Measurements from ENCODE around the gene ELFN1. TPM values are rescaled to one million over a fixed set of nuclear protein-coding genes. Genes with fewer than 3 reads are reported as not detected.

The ELFN1 gene
- total RNA-seq, 4 donors from 2014 or later: 0.38 to 3.3 (median 0.48) TPM

GRCh38 chr7:1714583-1715330, 44.7 kb downstream of the ELFN1 start:
- 84 to 87% methylated on average over 11 of the region's 11 CpGs for WGBS, 2 donors
- Histone ChIP-seq H3K27me3 (peaks cover 0 to 23% (median 0%) of the 10 kb centered on the region in 4 donors), H3K4me3 (no peak overlapping the region), H3K27ac (no peak overlapping the region), H3K36me3 (no peaks in the 10 kb centered on the region), H3K9me3 (peaks cover 0 to 2% (median 2%) of the 10 kb centered on the region in 3 donors), H3K4me1 (peaks cover 0 to 15% (median 0%) of the 10 kb centered on the region in 3 donors)
- TF ChIP-seq POLR2A (IDR thresholded peaks at IDR 0.05) (no peak), CTCF (IDR thresholded peaks at IDR 0.05) (no peak)
- no peak for DNase-seq
- intact Hi-C loops (cut with DNase I): no loop called here

- intact Hi-C loops (cut with DNase I): no loop called here
- no peak for DNase-seq
- Histone ChIP-seq H3K9me3 (no peaks in the 10 kb centered on the region), H3K4me3 (no peak overlapping the region), H3K27me3 (peaks cover 0 to 23% (median 0%) of the 10 kb centered on the region in 4 donors), H3K4me1 (peaks cover 0 to 20% (median 0%) of the 10 kb centered on the region in 3 donors), H3K36me3 (no peaks in the 10 kb centered on the region), H3K27ac (no peak overlapping the region)
- WGBS, 2 donors: 87 to 98% methylated on average over 3 to 5 of the region's 5 CpGs
- TF ChIP-seq POLR2A (IDR thresholded peaks at IDR 0.05) (no peak), CTCF (IDR thresholded peaks at IDR 0.05) (no peak)
Observed at GRCh38 chr7:1715331-1715625, 45.2 kb downstream of the ELFN1 start.

- 74 to 75% methylated on average over 5 to 6 of the region's 6 CpGs for WGBS, 2 donors
- H3K36me3 ChIP-seq: no peaks in the 10 kb centered on the region
- H3K4me3 ChIP-seq: no peak overlapping the region
- peaks cover 0 to 23% (median 0%) of the 10 kb centered on the region in 4 donors for H3K27me3 ChIP-seq
- no peak for DNase-seq
- TF ChIP-seq CTCF (IDR thresholded peaks at IDR 0.05) (no peak), POLR2A (IDR thresholded peaks at IDR 0.05) (no peak)
- no peak overlapping the region for H3K27ac ChIP-seq
- no peaks in the 10 kb centered on the region for H3K9me3 ChIP-seq
- intact Hi-C loops (cut with DNase I): no loop called here
- peaks cover 0 to 24% (median 0%) of the 10 kb centered on the region in 3 donors for H3K4me1 ChIP-seq
Observed at GRCh38 chr7:1715671-1716074, 45.6 kb downstream of the ELFN1 start.

- Histone ChIP-seq H3K4me3 (no peak overlapping the region), H3K9me3 (no peaks in the 10 kb centered on the region), H3K27me3 (peaks cover 0 to 23% (median 0%) of the 10 kb centered on the region in 4 donors), H3K4me1 (peaks cover 0 to 32% (median 3%) of the 10 kb centered on the region in 3 donors), H3K36me3 (no peaks in the 10 kb centered on the region), H3K27ac (no peak overlapping the region)
- no peak for DNase-seq
- intact Hi-C loops (cut with DNase I): no loop called here
- 46% methylated on average over 6 to 14 of the region's 20 CpGs for WGBS, 2 donors
- no peak for TF ChIP-seq POLR2A (IDR thresholded peaks at IDR 0.05)
- no peak for TF ChIP-seq CTCF (IDR thresholded peaks at IDR 0.05)
Observed at GRCh38 chr7:1716263-1717094, 46.4 kb downstream of the ELFN1 start.

- Histone ChIP-seq H3K27me3 (peaks cover 0 to 23% (median 0%) of the 10 kb centered on the region in 4 donors), H3K4me3 (no peak overlapping the region), H3K27ac (no peak overlapping the region), H3K4me1 (peaks cover 0 to 37% (median 3%) of the 10 kb centered on the region in 3 donors), H3K36me3 (no peaks in the 10 kb centered on the region), H3K9me3 (no peaks in the 10 kb centered on the region)
- TF ChIP-seq POLR2A (IDR thresholded peaks at IDR 0.05): no peak
- TF ChIP-seq CTCF (IDR thresholded peaks at IDR 0.05): no peak
- intact Hi-C loops (cut with DNase I): no loop called here
- WGBS, 2 donors: 95% methylated on average over 7 of the region's 10 CpGs; no CpG with 5 or more reads in 1 of the 2 donors
- no peak for DNase-seq
Observed at GRCh38 chr7:1717095-1717483, 47.0 kb downstream of the ELFN1 start.

All from esophagus squamous epithelium (tissue), 5 donors.